Measurements from ENCODE around the gene PSMA7.

PSMA7 gene

GRCh38 chr20:62143081-62143956 lies at the start of gene PSMA7, which contains the start of gene SS18L1:
PSMA7 (minus strand) TSS chr20:62143394; CDS start chr20:62143303, 91 bp downstream.
SS18L1 (plus strand) TSS chr20:62143769; CDS start chr20:62143821, 52 bp downstream.
- DNase-seq, result peak; percentile 92 to 98 (median 97)

GRCh38 chr20:62192635-62193034 lies 49.4 kb upstream of the PSMA7 start:
- DNase-seq, result no peak

GRCh38 chr20:62191781-62192559 lies 48.8 kb upstream of the PSMA7 start:
- no peak for DNase-seq

- DNase-seq, result no peak
Measured at GRCh38 chr20:62190639-62191411, 47.6 kb upstream of the PSMA7 start.

- DNase-seq, result peak; percentile 8 to 59 (median 36)
Measured at GRCh38 chr20:62186887-62187866, 44.0 kb upstream of the PSMA7 start.

- no peak for DNase-seq
Measured at GRCh38 chr20:62186096-62186426, 42.9 kb upstream of the PSMA7 start.

GRCh38 chr20:62183426-62184142 lies 40.4 kb upstream of the PSMA7 start:
- peak in 2 of 3 donors; percentile 7 to 14 for DNase-seq

GRCh38 chr20:62182469-62183425 lies 39.6 kb upstream of the PSMA7 start, which contains the start of gene MTG2:
MTG2 (plus strand) TSS chr20:62183028; CDS start chr20:62193421, 10,393 bp downstream.
- DNase-seq, result peak; percentile 98 to 99 (median 98)

GRCh38 chr20:62181808-62182207 lies 38.6 kb upstream of the PSMA7 start:
- no peak for DNase-seq

GRCh38 chr20:62179162-62179504 lies 35.9 kb upstream of the PSMA7 start:
- no peak for DNase-seq

GRCh38 chr20:62178316-62179161 lies 35.3 kb upstream of the PSMA7 start:
- no peak for DNase-seq

GRCh38 chr20:62177307-62177706 lies 34.1 kb upstream of the PSMA7 start:
- DNase-seq, result no peak

GRCh38 chr20:62176866-62177265 lies 33.7 kb upstream of the PSMA7 start:
- no peak for DNase-seq

GRCh38 chr20:62175711-62176110 lies 32.5 kb upstream of the PSMA7 start:
- DNase-seq, result no peak

GRCh38 chr20:62174870-62175624 lies 31.9 kb upstream of the PSMA7 start:
- no peak for DNase-seq

GRCh38 chr20:62174021-62174804 lies 31.0 kb upstream of the PSMA7 start:
- DNase-seq, result no peak

GRCh38 chr20:62172666-62173065 lies 29.5 kb upstream of the PSMA7 start:
- DNase-seq, result no peak
